Stimulated activated CD8-positive, alpha-beta memory T cell treated with anti-CD3 and anti-CD28 coated beads, Interleukin-4, amount 100 ng/mL, for 1 hour (primary cell): Measurements from ENCODE around the gene PM20D2.
A peak's percentile ranks its signal among the peaks of the same experiment; 100 is the strongest.

ENCODE experiments used
- DNase-seq, 2 donors: peaks; one replicate each; pipeline ENCODE4 v3.0.0-alpha.2; 2020; ENCODE audit warnings: low read depth in 2 of 2, low spot score in 1 of 2

Gene PM20D2

GRCh38 chr6:89145091-89145955, 532 bp upstream of the PM20D2 start:
- peak in 1 of 2 donors; percentile 15 for DNase-seq

GRCh38 chr6:89146718-89147700, 1.2 kb downstream of the PM20D2 start:
- DNase-seq: no peak

GRCh38 chr6:89148016-89148750, 2.3 kb downstream of the PM20D2 start:
- no peak for DNase-seq

- no peak for DNase-seq
Observed at GRCh38 chr6:89154131-89154530, 8.3 kb downstream of the PM20D2 start.

GRCh38 chr6:89160331-89161092, 14.7 kb downstream of the PM20D2 start:
- no peak for DNase-seq

GRCh38 chr6:89161326-89162046, 15.6 kb downstream of the PM20D2 start:
- DNase-seq: no peak

GRCh38 chr6:89162047-89162371, 16.2 kb downstream of the PM20D2 start:
- no peak for DNase-seq

- no peak for DNase-seq
Observed at GRCh38 chr6:89172131-89172530, 26.3 kb downstream of the PM20D2 start.

GRCh38 chr6:89173634-89174033, 27.8 kb downstream of the PM20D2 start:
- DNase-seq: no peak

GRCh38 chr6:89180112-89180511, 34.3 kb downstream of the PM20D2 start:
- no peak for DNase-seq

GRCh38 chr6:89180971-89181370, 35.1 kb downstream of the PM20D2 start:
- DNase-seq: no peak

GRCh38 chr6:89183294-89183693, 37.4 kb downstream of the PM20D2 start:
- no peak for DNase-seq

GRCh38 chr6:89184344-89184743, 38.5 kb downstream of the PM20D2 start:
- no peak for DNase-seq

- no peak for DNase-seq
Observed at GRCh38 chr6:89186762-89187161, 40.9 kb downstream of the PM20D2 start.

- DNase-seq: no peak
Observed at GRCh38 chr6:89187504-89187903, 41.6 kb downstream of the PM20D2 start.

GRCh38 chr6:89190741-89191140, 44.9 kb downstream of the PM20D2 start:
- DNase-seq: no peak

GRCh38 chr6:89194559-89194958, 48.7 kb downstream of the PM20D2 start:
- no peak for DNase-seq

GRCh38 chr6:89197141-89197540, 51.3 kb downstream of the PM20D2 start:
- DNase-seq: no peak

- no peak for DNase-seq
Observed at GRCh38 chr6:89198235-89198634, 52.4 kb downstream of the PM20D2 start.

GRCh38 chr6:89199579-89199978, 53.7 kb downstream of the PM20D2 start:
- no peak for DNase-seq
